T-helper 22 cell (primary cell): ENCODE measurements around the gene SEMA4D.
A peak's percentile ranks its signal among the peaks of the same experiment; 100 is the strongest.

Experiments
- DNase-seq: peaks from one replicate; pipeline ENCODE4 v3.0.0-alpha.2; 2020; ENCODE audit warnings: low read depth

Gene SEMA4D

GRCh38 chr9:89464300-89464901, 33.5 kb downstream of the SEMA4D start:
- DNase-seq: no peak

DNA sequence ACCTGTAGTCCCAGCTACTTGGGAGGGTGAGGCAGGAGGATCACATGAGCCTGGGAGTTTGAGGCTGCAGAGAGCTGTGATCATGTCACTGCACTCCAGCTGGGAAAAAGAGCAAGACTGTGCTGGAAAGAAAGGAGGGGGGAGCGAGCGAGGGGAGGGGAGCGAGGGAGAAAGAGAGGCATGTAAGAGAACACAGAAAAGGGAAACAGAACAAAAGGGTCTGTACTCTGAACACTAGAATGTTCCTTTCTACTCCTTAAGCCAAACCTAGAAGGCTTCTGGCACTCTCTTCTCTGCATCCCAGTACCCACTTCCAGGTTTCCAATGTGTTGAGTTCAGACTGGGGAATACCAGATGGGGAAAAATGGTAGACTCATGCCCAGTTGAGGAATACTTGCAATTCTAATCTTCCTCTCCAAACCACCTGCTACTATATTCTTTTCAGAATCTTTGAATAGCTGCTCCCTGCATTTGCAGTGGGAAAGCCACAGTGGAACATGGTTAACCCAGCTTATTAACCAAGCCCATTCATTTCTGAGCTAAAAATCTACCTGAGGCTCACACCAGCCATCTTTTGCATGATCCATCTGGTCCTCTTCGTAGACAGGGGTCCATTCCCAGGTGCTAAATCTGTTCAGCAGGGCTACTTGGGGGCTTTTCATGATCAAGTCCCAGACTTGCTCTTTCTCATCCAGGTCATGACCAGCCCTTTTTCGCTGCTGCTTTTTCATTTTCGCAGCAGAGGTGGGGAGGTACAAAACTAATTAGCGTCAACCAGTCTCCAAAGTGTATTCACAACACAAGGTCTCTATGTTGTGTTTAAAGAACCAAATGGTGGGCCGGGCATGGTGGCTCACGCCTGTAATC, 34.9 kb downstream of the SEMA4D start:
- DNase-seq: no peak

DNA sequence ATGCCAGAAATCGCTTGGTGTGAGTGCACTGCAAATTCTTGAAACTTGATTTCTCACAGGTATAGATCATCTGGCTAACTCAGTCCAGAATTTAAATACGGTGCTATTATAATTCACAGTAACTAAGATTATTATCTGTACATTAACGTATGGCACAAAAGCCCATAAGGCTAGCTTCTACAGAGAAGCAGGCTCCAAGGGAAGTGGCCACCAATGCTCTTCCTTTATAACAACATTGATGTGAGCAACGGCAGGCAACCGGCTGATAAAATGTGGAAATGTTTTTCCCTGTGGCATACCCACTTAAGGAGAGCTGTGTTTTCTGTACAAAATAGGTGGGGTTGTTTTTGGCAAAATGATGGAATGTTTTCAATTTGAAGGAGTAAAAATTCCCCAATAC, 35.7 kb downstream of the SEMA4D start:
- DNase-seq: no peak

- peak; percentile 37 for DNase-seq
Measured at GRCh38 chr9:89461265-89461664, 36.6 kb downstream of the SEMA4D start.

DNA sequence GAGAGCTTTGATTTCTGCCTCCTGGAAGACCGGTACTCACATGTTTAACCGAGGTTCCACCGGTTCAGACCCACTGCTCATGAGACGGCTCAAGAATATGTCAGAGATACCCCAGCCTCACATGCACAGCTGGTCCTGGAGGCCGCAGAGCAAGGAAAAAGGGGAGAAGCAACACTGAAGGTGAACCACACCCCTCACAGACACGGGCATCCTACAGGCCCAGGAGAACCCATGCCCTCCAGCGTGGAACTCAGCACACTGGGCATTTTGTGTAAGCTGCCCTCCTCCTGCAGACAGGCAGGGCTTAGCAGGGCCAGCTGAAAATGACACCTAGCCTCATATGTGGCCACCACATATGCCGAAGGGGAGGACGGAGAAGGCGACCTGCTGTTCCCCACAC, 37.4 kb downstream of the SEMA4D start:
- DNase-seq: no peak

DNA sequence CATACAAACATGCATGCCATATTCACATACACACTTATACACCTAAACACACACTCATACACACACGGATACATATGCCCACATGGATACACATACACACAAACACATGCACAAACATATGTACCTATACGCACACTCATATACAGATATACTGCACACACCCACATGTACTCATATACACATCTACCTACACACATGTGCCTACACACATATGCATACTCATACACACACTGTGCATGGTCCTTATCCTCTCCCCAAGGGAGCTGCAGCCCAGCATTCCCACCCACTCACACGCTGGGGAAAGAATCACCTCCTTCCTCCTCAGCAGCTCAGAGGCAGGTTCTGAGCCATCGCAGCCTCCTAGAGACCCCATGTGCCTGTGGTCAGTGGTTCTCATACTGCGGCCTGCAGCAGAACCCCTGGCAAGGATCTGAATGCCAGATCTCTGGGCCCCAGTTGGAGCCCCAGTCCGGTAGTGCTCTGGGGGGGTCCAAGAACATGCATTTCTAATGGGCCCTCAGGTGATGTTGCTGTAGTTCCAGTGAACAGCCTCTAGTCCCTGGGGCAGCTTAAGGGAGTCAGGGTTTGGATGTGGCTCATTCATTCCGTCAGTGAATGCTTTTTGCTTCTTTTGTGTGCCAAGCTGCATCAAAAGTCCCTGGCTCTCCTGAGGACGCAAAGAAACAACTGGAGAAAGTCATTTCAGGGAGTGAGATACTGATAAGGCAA, 39.0 kb downstream of the SEMA4D start:
- DNase-seq: no peak

GRCh38 chr9:89457376-89457855, 40.5 kb downstream of the SEMA4D start:
- DNase-seq: no peak

DNA sequence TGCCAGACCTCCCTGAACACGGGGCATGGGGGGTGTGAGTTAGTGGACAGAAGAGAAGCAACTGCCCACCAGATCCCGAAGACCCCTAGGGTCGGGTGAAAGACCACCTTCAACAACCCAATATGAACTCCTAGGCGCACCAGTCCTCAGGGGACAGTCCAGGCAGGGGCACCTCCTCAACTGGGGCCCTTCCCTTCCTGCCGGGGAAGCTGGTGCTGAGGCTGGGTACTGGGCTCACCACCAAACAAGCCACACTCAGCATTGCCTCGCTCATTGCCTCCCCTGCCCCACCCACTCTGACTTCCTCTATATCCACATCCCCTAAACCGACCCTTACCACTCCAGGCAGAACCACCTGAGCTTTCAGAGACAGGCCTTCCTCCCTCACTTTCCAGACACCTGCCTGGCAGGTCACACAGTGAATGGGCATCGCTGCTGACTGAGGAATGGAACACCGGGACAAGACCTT, 42.5 kb downstream of the SEMA4D start:
- DNase-seq: no peak

DNA sequence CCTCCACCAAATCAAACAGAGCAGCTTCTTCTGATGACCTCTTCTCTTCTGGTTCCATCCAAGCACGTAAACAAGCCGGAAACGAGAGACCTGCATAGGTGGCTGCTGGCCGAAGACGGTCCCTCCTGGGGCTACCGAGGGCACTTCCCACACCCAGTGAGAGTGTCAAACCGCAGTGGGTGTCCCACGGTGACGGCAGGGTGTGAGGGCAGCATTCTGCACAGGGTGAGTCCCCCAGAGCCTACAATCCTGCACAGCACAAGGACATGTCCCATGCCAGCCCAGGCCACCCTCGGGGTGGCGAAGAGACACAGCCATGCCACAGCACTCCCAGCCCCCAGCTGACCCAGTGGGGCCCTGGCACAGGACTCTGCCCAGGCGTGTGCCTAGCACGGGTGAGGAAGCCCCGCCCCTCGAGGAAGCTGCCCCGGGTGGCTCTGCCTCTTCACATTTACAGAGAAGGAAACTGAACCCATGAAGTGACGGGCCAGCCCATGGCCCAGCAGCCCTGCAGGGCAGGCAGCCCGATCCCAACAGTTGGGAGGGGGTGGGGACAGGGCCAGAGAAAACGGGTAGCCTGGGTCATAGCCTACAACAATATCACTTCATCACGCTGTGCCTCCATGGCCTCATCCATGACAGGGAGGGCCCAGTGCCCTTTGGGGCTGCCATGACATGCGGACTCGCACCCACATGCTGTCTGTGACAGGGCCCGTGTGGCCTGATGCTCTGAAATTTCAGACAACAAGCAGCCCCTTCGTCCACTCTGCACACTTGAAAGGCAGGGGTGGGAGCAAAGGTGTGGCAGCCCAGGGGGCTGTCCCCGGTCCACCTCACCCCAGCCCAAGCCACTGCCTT, 43.2 kb downstream of the SEMA4D start:
- no peak for DNase-seq

DNA sequence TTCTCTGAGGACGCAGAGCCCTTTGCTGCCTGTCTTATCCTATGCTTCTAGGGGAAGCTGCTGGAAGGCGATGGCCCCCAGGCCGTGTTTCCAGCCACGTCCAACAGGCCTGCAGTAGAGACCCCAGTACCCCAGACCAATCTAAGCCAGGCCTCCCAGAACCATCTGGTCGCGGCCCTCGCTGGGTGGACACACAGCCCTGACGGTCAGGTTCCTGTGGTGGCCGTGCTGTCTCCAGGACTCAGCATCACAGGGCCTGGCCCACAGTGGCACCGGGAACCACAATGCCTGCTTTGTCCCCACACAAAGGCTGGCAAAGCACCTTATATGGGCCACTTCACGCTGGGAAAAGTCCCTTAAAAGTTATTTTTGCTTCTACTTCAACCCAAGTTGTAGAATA, 44.5 kb downstream of the SEMA4D start:
- no peak for DNase-seq

DNA sequence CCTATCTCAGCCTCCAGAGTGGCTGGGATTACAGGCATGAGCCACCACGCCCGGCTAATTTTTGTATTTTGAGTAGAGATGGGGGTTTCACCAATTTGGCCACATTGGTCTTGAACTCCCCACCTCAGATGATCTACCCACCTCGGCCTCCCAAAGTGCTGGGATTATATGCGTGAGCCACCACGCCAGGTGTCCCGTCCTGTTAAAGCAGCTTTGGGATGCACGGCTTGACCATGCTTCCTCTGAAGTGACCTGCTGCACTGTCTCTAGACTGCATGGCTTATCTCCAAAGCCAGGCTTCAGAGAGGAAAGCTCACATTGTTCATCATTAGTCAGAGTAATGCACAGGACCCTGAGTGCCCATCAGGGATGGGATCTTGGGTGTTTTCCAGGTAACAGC, 45.4 kb downstream of the SEMA4D start:
- no peak for DNase-seq

DNA sequence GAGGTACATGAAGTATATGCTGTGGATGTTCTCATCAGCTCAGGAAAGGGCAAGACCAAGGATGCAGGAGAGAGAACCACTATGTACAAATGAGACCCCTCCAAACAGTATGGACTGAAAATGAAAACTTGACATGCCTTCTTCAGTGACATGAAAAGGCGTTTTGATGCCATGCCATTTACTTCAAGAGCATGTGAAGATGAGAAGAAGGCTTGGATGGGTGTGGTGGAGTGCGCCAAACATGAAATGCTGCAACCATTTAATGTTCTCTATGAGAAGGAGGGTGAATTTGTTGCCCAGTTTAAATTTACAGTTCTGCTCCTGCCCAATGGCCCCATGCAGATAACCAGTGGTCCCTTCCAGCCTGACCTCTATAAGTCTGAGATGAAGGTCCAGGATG, 47.7 kb downstream of the SEMA4D start:
- DNase-seq: no peak

GRCh38 chr9:89449261-89449671, 48.6 kb downstream of the SEMA4D start:
- DNase-seq: no peak

- no peak for DNase-seq
Measured at GRCh38 chr9:89448821-89449220, 49.1 kb downstream of the SEMA4D start.

- DNase-seq: no peak
Measured at GRCh38 chr9:89448381-89448780, 49.5 kb downstream of the SEMA4D start.

DNA sequence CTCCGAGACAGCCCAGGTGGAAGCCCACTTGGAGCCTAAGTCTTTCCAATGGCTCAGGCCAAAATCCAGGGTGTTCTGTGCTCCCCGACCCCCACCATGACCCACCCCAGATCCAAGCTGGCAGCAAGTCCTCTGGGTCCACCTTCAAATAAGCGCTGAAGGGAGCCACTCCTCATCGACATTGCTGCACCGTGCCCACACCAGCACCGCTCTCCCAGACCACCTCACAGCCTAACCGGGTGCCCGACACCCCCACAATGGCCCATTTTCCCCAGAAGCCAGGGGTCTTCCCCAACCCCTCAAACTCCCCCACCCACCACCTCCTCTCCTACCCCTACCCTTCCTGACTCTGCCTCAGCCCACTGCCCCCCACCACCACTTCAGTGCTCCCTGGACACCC, 50.5 kb downstream of the SEMA4D start:
- DNase-seq: no peak

DNA sequence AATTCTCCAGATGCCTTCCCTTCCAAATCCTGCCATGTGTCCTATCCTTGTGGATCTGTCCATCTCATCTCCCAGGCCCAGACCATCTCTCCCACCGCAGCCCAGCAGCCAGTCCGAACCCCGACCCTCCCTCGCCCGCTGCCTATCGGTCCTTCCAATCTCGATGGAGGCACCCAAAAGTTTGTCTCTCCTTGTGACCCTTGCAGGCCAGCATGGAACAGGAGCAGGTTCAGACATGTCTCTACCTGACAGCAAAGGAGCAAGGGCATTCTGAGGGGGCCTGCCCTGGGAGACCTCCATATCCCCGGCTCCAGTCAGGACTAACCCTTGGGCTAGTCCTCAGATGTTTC, 51.0 kb downstream of the SEMA4D start:
- DNase-seq: no peak

- no peak for DNase-seq
Measured at GRCh38 chr9:89446261-89446960, 51.5 kb downstream of the SEMA4D start.

DNA sequence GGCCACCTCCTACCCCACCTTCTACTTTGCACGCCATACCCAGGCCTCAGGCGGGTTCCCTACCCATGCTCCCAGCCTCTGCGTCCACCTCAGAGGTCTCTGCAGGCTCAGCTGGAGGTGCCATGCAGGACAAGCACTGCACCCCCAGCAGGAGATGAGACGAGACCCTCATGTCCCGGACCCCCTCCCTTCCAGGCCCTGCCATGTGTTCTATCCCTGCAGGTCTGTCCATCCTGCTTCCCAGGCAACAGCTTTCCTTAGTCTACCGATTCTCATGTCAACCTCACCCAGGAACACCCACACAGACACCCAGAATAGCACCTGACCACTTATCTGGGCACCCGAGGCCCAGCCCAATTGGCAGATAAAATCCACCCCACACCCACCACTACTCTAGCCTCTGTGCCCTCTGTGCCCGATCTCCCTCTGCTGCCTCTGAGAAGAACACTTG, 52.1 kb downstream of the SEMA4D start:
- no peak for DNase-seq

DNA sequence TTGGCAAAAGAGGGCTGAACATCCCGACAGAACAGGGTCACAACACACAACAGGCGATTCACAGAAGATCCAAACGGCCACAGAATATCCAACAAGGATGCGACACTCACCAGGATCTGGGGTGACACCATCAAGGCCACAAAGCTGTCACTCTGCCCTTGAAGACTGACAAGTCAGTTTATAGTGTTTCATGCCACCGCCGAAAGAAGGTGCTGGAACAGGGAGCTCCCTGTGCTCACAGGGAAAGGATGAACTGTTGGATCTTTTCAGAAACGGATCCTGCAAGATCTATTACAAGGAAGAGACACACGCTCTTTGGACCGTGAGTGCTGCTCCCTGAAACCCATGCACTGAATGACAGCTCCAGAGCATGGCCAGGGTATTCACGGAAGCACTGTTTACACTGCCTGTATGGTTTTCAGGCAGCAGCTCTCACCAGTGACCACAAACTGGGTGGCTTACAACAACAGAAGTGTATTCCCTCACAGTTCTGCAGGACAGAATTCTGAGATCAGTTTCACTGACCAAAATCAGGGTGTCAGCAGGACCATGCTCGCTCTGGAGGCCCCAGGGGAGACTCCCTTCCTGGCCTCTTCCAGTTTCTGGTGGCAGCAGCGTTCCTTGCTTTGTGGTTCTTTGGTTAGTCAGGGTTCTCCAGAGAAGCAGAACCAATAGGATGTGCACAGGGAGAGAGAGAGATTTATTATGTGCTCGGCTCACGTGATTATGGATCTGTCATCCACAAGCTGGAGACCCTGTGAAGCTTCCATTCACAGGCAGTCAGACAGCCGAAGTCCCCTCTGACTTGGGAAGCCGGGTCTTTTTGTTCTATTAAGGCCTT, 52.8 kb downstream of the SEMA4D start:
- DNase-seq: no peak
